ENCODE data around the gene ADGRB2. TPM values are rescaled to one million over a fixed set of nuclear protein-coding genes. Genes with fewer than 3 reads are reported as not detected.
A peak's percentile ranks its signal among the peaks of the same experiment; 100 is the strongest.

ADGRB2 gene
- total RNA-seq, 1 donor: 5.8 TPM

DNA sequence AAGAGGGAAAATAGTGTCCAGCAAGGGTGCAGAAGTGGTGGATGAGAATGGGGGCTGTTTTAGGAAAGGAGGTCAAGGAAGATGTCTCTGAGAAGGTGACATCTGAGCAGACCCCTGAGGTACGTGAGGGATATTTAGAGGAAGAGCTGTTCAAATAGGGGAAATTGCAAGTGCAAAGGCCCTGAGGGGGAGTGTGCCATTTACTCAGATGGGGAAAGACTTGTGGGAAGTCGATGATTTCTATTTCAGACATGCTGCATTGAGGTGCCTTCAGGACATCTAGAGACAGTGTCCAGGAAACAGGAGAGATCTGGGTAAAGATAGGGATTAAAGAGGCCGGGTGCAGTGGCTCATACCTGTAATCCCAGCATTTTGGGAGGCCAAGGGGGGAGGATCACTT is 10.4 kb upstream of the ADGRB2 start:
- H4K20me1 ChIP-seq (ENCODE audit: insufficient read depth, low read length): no peaks in the 10 kb centered on the region
- no peak for DNase-seq (ENCODE audit: insufficient read length, low spot score, missing footprints)
- peaks cover 5% of the 10 kb centered on the region for H3K4me1 ChIP-seq (ENCODE audit: insufficient read depth, low read length)
- H2AFZ ChIP-seq (ENCODE audit: low read length): no peak overlapping the region
- H3K9me3 ChIP-seq (ENCODE audit: low read depth, low read length): no peaks in the 10 kb centered on the region
- H3K27ac ChIP-seq (ENCODE audit: low read depth, low read length): no peak overlapping the region
- no peak overlapping the region for H3K4me3 ChIP-seq (ENCODE audit: insufficient read depth, low read length)
- no peaks in the 10 kb centered on the region for H3K79me2 ChIP-seq (ENCODE audit: insufficient read depth, low read length)
- no peak overlapping the region for H3K4me2 ChIP-seq (ENCODE audit: insufficient read depth, low read length)
- TF ChIP-seq, protein P1, sequence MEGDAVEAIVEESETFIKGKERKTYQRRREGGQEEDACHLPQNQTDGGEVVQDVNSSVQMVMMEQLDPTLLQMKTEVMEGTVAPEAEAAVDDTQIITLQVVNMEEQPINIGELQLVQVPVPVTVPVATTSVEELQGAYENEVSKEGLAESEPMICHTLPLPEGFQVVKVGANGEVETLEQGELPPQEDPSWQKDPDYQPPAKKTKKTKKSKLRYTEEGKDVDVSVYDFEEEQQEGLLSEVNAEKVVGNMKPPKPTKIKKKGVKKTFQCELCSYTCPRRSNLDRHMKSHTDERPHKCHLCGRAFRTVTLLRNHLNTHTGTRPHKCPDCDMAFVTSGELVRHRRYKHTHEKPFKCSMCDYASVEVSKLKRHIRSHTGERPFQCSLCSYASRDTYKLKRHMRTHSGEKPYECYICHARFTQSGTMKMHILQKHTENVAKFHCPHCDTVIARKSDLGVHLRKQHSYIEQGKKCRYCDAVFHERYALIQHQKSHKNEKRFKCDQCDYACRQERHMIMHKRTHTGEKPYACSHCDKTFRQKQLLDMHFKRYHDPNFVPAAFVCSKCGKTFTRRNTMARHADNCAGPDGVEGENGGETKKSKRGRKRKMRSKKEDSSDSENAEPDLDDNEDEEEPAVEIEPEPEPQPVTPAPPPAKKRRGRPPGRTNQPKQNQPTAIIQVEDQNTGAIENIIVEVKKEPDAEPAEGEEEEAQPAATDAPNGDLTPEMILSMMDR (IDR thresholded peaks at IDR 0.05; ENCODE audit: extremely low read depth, low read depth, low read length): no peak
- no peaks in the 10 kb centered on the region for H3K36me3 ChIP-seq (ENCODE audit: insufficient read depth, low read length)
- H3K27me3 ChIP-seq (ENCODE audit: insufficient read depth, low read length): peaks cover 58% of the 10 kb centered on the region

- no peak for DNase-seq (ENCODE audit: insufficient read length, low spot score, missing footprints)
- Histone ChIP-seq H2AFZ (ENCODE audit: low read length) (no peak overlapping the region), H3K4me2 (ENCODE audit: insufficient read depth, low read length) (no peak overlapping the region), H3K9me3 (ENCODE audit: low read depth, low read length) (no peaks in the 10 kb centered on the region), H3K4me3 (ENCODE audit: insufficient read depth, low read length) (no peak overlapping the region), H3K4me1 (ENCODE audit: insufficient read depth, low read length) (peaks cover 5% of the 10 kb centered on the region), H3K27me3 (ENCODE audit: insufficient read depth, low read length) (peaks cover 58% of the 10 kb centered on the region), H3K27ac (ENCODE audit: low read depth, low read length) (no peak overlapping the region), H3K36me3 (ENCODE audit: insufficient read depth, low read length) (no peaks in the 10 kb centered on the region), H4K20me1 (ENCODE audit: insufficient read depth, low read length) (no peaks in the 10 kb centered on the region), H3K79me2 (ENCODE audit: insufficient read depth, low read length) (no peaks in the 10 kb centered on the region)
- TF ChIP-seq, protein P1 (IDR thresholded peaks at IDR 0.05; ENCODE audit: extremely low read depth, low read depth, low read length): no peak
Measured at GRCh38 chr1:31773861-31774260, 9.7 kb upstream of the ADGRB2 start.

- Histone ChIP-seq H3K9me3 (ENCODE audit: low read depth, low read length) (no peaks in the 10 kb centered on the region), H3K27ac (ENCODE audit: low read depth, low read length) (no peak overlapping the region), H2AFZ (ENCODE audit: low read length) (no peak overlapping the region), H3K4me3 (ENCODE audit: insufficient read depth, low read length) (peak overlapping the region; percentile 56), H3K4me2 (ENCODE audit: insufficient read depth, low read length) (peak overlapping the region; percentile 75), H3K79me2 (ENCODE audit: insufficient read depth, low read length) (no peaks in the 10 kb centered on the region), H3K36me3 (ENCODE audit: insufficient read depth, low read length) (no peaks in the 10 kb centered on the region), H3K27me3 (ENCODE audit: insufficient read depth, low read length) (peaks cover 59% of the 10 kb centered on the region), H4K20me1 (ENCODE audit: insufficient read depth, low read length) (no peaks in the 10 kb centered on the region), H3K4me1 (ENCODE audit: insufficient read depth, low read length) (peaks cover 5% of the 10 kb centered on the region)
- TF ChIP-seq, protein P1 (IDR thresholded peaks at IDR 0.05; ENCODE audit: extremely low read depth, low read depth, low read length): no peak
- DNase-seq (ENCODE audit: insufficient read length, low spot score, missing footprints): no peak
Measured at GRCh38 chr1:31772669-31773248, 8.6 kb upstream of the ADGRB2 start.

DNA sequence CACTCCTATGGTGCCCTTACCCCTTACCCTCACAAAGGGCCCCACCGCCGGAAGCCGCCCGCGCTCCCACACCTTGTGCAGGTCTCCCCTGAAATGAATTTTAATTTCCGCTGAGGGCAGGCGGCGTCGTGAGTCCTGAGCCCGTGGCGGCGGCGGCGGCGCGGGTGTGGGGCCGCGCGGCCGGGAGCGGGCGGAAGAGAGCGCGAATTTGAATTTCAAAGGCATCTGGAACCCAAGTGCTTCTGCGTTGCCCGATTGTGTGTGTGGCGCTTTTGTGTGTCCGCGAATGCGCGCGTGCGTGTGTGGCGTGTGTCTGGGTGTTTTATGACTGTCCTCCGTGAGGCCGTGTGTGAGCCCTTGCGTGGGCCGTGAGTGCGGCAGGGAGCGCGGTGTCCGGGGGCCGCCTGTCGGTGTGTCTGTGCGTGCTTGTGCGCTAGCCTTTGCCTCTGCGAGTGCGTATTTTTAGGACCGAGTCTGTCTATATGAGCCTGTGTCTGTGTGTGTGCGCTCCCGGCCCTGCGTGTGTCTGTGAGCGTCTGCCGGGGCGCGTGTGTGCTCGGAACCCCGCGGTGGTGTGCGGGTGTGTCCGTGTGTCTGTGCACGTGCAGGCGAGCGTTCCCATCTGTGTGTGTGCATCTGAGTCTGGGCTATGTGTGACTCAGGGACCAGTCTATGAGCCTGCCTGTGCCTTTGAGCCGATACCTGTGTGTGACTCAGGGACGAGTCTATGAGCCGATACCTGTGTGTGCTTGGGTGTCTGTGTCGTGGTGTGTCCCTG is 7.9 kb upstream of the ADGRB2 start:
- peak overlapping the region; percentile 56 for H3K4me3 ChIP-seq (ENCODE audit: insufficient read depth, low read length)
- no peak overlapping the region for H3K27ac ChIP-seq (ENCODE audit: low read depth, low read length)
- H3K4me1 ChIP-seq (ENCODE audit: insufficient read depth, low read length): peaks cover 5% of the 10 kb centered on the region
- peaks cover 61% of the 10 kb centered on the region for H3K27me3 ChIP-seq (ENCODE audit: insufficient read depth, low read length)
- no peaks in the 10 kb centered on the region for H3K9me3 ChIP-seq (ENCODE audit: low read depth, low read length)
- peak overlapping the region; percentile 75 for H3K4me2 ChIP-seq (ENCODE audit: insufficient read depth, low read length)
- DNase-seq (ENCODE audit: insufficient read length, low spot score, missing footprints): no peak
- no peaks in the 10 kb centered on the region for H4K20me1 ChIP-seq (ENCODE audit: insufficient read depth, low read length)
- no peaks in the 10 kb centered on the region for H3K36me3 ChIP-seq (ENCODE audit: insufficient read depth, low read length)
- no peaks in the 10 kb centered on the region for H3K79me2 ChIP-seq (ENCODE audit: insufficient read depth, low read length)
- H2AFZ ChIP-seq (ENCODE audit: low read length): peak overlapping the region; percentile 25
- TF ChIP-seq, protein P1 (IDR thresholded peaks at IDR 0.05; ENCODE audit: extremely low read depth, low read depth, low read length): no peak

Data from osteoblast (primary cell).